HUES48 (cell line): ENCODE data around the gene WDR46.

ENCODE experiments used
- H3K27ac ChIP-seq: one replicate; pipeline ENCODE4 v1.7.0; 2013; ENCODE audit warnings: low read depth, low read length, inconsistent platforms
- H3K27me3 ChIP-seq: 2 replicates; pipeline ENCODE4 v1.6.1; 2013; ENCODE audit warnings: mild to moderate bottlenecking, low read length; ENCODE audit not compliant: control insufficient read depth, insufficient read depth
- H3K36me3 ChIP-seq: 2 replicates; pipeline ENCODE4 v1.6.1; 2013; ENCODE audit warnings: low read length; ENCODE audit not compliant: control insufficient read depth, insufficient read depth
- H3K4me1 ChIP-seq: 2 replicates; pipeline ENCODE4 v1.6.1; 2013; ENCODE audit warnings: mild to moderate bottlenecking, low read length; ENCODE audit not compliant: control insufficient read depth, insufficient read depth
- H3K4me3 ChIP-seq: 2 replicates; pipeline ENCODE4 v1.5.1; 2013; ENCODE audit warnings: mild to moderate bottlenecking, low read depth, low read length
- H3K9ac ChIP-seq: 2 replicates; pipeline ENCODE4 v1.6.1; 2013; ENCODE audit warnings: mild to moderate bottlenecking, low read depth, low read length, moderate library complexity
- H3K9me3 ChIP-seq: 2 replicates; pipeline ENCODE4 v1.6.1; 2013; ENCODE audit warnings: low read length; ENCODE audit not compliant: control insufficient read depth, insufficient read depth

The WDR46 gene

GRCh38 chr6:33288921-33289783, at the start of gene WDR46, which contains the start of gene PFDN6:
WDR46 (minus strand) TSS chr6:33289239; CDS start chr6:33289170, 69 bp downstream.
PFDN6 (plus strand) TSS chr6:33289601; CDS start chr6:33289857, 256 bp downstream.
- peak within 1 kb of the TSS; percentile 98 for H3K4me3 ChIP-seq
- peaks cover 71% of the 10 kb centered on the region for H3K36me3 ChIP-seq
- no peaks in the 10 kb centered on the region for H3K4me1 ChIP-seq
- H3K9me3 ChIP-seq: no peaks in the 10 kb centered on the region
- peak within 1 kb of the TSS; percentile 21 for H3K27ac ChIP-seq
- no peaks in the 10 kb centered on the region for H3K27me3 ChIP-seq
- peak within 1 kb of the TSS; percentile 68 for H3K9ac ChIP-seq

- Histone ChIP-seq H3K27me3 (no peaks in the 10 kb centered on the region), H3K4me1 (no peaks in the 10 kb centered on the region), H3K27ac (no peak overlapping the region), H3K9me3 (no peaks in the 10 kb centered on the region), H3K4me3 (no peak overlapping the region), H3K36me3 (no peaks in the 10 kb centered on the region), H3K9ac (no peak overlapping the region)
Observed at GRCh38 chr6:33336495-33336894, 47.5 kb upstream of the WDR46 start.

GRCh38 chr6:33335916-33336315, 46.9 kb upstream of the WDR46 start:
- Histone ChIP-seq H3K9ac (no peak overlapping the region), H3K27me3 (no peaks in the 10 kb centered on the region), H3K36me3 (no peaks in the 10 kb centered on the region), H3K27ac (no peak overlapping the region), H3K4me3 (no peak overlapping the region), H3K9me3 (no peaks in the 10 kb centered on the region), H3K4me1 (no peaks in the 10 kb centered on the region)

- H3K9me3 ChIP-seq: no peaks in the 10 kb centered on the region
- H3K27me3 ChIP-seq: no peaks in the 10 kb centered on the region
- no peaks in the 10 kb centered on the region for H3K36me3 ChIP-seq
Observed at GRCh38 chr6:33333666-33334065, 44.6 kb upstream of the WDR46 start.

GRCh38 chr6:33330736-33331135, 41.7 kb upstream of the WDR46 start:
- Histone ChIP-seq H3K27me3 (no peaks in the 10 kb centered on the region), H3K4me3 (no peak overlapping the region), H3K9me3 (no peaks in the 10 kb centered on the region), H3K4me1 (no peaks in the 10 kb centered on the region), H3K27ac (no peak overlapping the region), H3K36me3 (no peaks in the 10 kb centered on the region), H3K9ac (no peak overlapping the region)

More at GRCh38 chr6:33333666-33334065, 44.6 kb upstream of the WDR46 start:
- Histone ChIP-seq H3K27ac (no peak overlapping the region), H3K4me3 (no peak overlapping the region), H3K9ac (no peak overlapping the region), H3K4me1 (no peaks in the 10 kb centered on the region)

- Histone ChIP-seq H3K4me3 (no peak overlapping the region), H3K27me3 (no peaks in the 10 kb centered on the region), H3K9ac (no peak overlapping the region), H3K36me3 (no peaks in the 10 kb centered on the region), H3K4me1 (peaks cover 3% of the 10 kb centered on the region), H3K9me3 (no peaks in the 10 kb centered on the region), H3K27ac (no peak overlapping the region)
Observed at GRCh38 chr6:33329058-33329457, 40.0 kb upstream of the WDR46 start.

GRCh38 chr6:33324125-33324524, 35.1 kb upstream of the WDR46 start:
- no peak overlapping the region for H3K9ac ChIP-seq
- H3K27ac ChIP-seq: no peak overlapping the region

GRCh38 chr6:33323623-33323948, 34.5 kb upstream of the WDR46 start:
- peaks cover 25% of the 10 kb centered on the region for H3K4me1 ChIP-seq
- H3K9ac ChIP-seq: peak overlapping the region; percentile 17; the same call in 1 of the 2 replicates
- no peaks in the 10 kb centered on the region for H3K27me3 ChIP-seq
- peak overlapping the region; percentile 78 for H3K4me3 ChIP-seq
- H3K27ac ChIP-seq: peak overlapping the region; percentile 87
- peaks cover 28% of the 10 kb centered on the region for H3K36me3 ChIP-seq
- H3K9me3 ChIP-seq: no peaks in the 10 kb centered on the region

More at GRCh38 chr6:33324125-33324524, 35.1 kb upstream of the WDR46 start:
- peaks cover 22% of the 10 kb centered on the region for H3K36me3 ChIP-seq
- H3K9me3 ChIP-seq: no peaks in the 10 kb centered on the region
- no peaks in the 10 kb centered on the region for H3K27me3 ChIP-seq
- H3K4me1 ChIP-seq: peaks cover 22% of the 10 kb centered on the region
- peak overlapping the region; percentile 78 for H3K4me3 ChIP-seq

GRCh38 chr6:33321227-33321626, 32.2 kb upstream of the WDR46 start:
- Histone ChIP-seq H3K27ac (peak overlapping the region; percentile 65), H3K4me1 (peaks cover 39% of the 10 kb centered on the region), H3K9ac (no peak overlapping the region)

GRCh38 chr6:33320315-33321181, 31.5 kb upstream of the WDR46 start:
- Histone ChIP-seq H3K36me3 (peaks cover 34% of the 10 kb centered on the region), H3K27ac (peak overlapping the region; percentile 65), H3K9me3 (no peaks in the 10 kb centered on the region), H3K4me3 (peak overlapping the region; percentile 78; the same call in 1 of the 2 replicates), H3K9ac (no peak overlapping the region), H3K4me1 (peaks cover 39% of the 10 kb centered on the region), H3K27me3 (no peaks in the 10 kb centered on the region)

More at GRCh38 chr6:33321227-33321626, 32.2 kb upstream of the WDR46 start:
- Histone ChIP-seq H3K9me3 (no peaks in the 10 kb centered on the region), H3K27me3 (no peaks in the 10 kb centered on the region), H3K36me3 (peaks cover 31% of the 10 kb centered on the region), H3K4me3 (peak overlapping the region; percentile 78; the same call in 1 of the 2 replicates)
